Lower lobe of right lung (tissue), 2 donors: ENCODE measurements around the gene ABCD1. TPM values are rescaled to one million over a fixed set of nuclear protein-coding genes. Genes with fewer than 3 reads are reported as not detected.

Experiments
- ATAC-seq, 2 donors: fragments of 200-7000 bp; cut with Tn5 transposase; one replicate each; pipeline ENCODE4 v1.9.1; 2020 to 2022; ENCODE audit warnings: mild to moderate bottlenecking in 2 of 2, moderate library complexity in 2 of 2
- DNase-seq: peaks from one replicate; pipeline ENCODE4 v3.0.0-alpha.2; 2020
- H3K27ac ChIP-seq: fragments of 200-600 bp; one replicate; pipeline ENCODE4 v1.8.0; 2022
- H3K27me3 ChIP-seq: fragments of 200-600 bp; one replicate; pipeline ENCODE4 v1.8.0; 2022; ENCODE audit warnings: low read depth
- H3K36me3 ChIP-seq: fragments of 200-600 bp; one replicate; pipeline ENCODE4 v1.8.0; 2022; ENCODE audit warnings: mild to moderate bottlenecking
- H3K4me1 ChIP-seq: fragments of 200-600 bp; one replicate; pipeline ENCODE4 v1.8.0; 2022
- H3K4me3 ChIP-seq: fragments of 200-600 bp; one replicate; pipeline ENCODE4 v1.8.0; 2022; ENCODE audit warnings: mild to moderate bottlenecking
- H3K9me3 ChIP-seq: fragments of 200-600 bp; one replicate; pipeline ENCODE4 v1.8.0; 2022
- CTCF ChIP-seq: fragments of 200-600 bp; IDR thresholded peaks from one replicate; pipeline ENCODE4 v1.8.0; 2022; ENCODE audit warnings: antibody characterized with exemption, mild to moderate bottlenecking
- intact Hi-C: fragments of 100-400 bp; cut with DNase I; formaldehyde crosslinking; loops from one replicate; pipeline ENCODE4 v1.11.0; 2022
- total RNA-seq: library from RNA; stranded (reverse); fragmentation: NEBNext Ultra II Directional; extraction: Animal tissue kit (Norgen Biotek cat#: 25700); gene quantifications from one replicate; pipeline ENCODE4 v1.2.1, GENCODE V29; 2021
- donor health status: DM: no; HTN: yes; CAD: no; lungs with severe emphysema.

ABCD1 gene
- total RNA-seq, 1 donor from 2014 or later: 14.5 TPM

DNA sequence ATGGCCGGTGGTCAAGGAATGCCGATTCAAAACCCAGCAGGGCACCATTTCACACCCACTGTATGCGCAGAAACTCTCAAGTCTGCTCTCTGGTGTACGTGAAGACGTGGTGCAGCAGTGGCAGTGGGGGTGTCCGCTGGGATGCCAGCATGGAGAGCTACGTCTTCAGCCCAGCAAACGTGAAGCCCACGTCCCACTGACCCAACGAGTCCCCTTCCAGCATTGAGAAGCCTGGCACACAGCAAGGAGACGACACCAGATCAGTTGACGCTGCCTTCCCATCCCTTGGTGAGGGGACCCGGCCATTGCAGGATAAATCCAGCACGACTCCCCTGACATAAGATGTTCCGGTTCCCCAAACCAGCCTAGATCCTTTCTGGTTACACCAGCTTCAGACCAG lies 37.2 kb downstream of the ABCD1 start:
- intact Hi-C loops: loop anchor here (10.0 kb wide), 1 partner anchor 193 kb away; no protein-coding TSS in a partner anchor
- no peak for DNase-seq
- Histone ChIP-seq H3K9me3 (no peaks in the 10 kb centered on the region), H3K4me3 (no peak overlapping the region), H3K27me3 (no peaks in the 10 kb centered on the region), H3K36me3 (no peaks in the 10 kb centered on the region), H3K27ac (no peak overlapping the region), H3K4me1 (no peaks in the 10 kb centered on the region)
- no peak for TF ChIP-seq CTCF
- ATAC-seq: no peak

GRCh38 chrX:153762626-153763173 lies 38.0 kb downstream of the ABCD1 start:
- TF ChIP-seq CTCF: no peak

GRCh38 chrX:153763298-153763932 lies 38.8 kb downstream of the ABCD1 start:
- Histone ChIP-seq H3K9me3 (no peaks in the 10 kb centered on the region), H3K27me3 (no peaks in the 10 kb centered on the region), H3K36me3 (no peaks in the 10 kb centered on the region), H3K27ac (no peak overlapping the region), H3K4me3 (no peak overlapping the region), H3K4me1 (no peaks in the 10 kb centered on the region)
- ATAC-seq (no peak), DNase-seq (no peak)
- no peak for TF ChIP-seq CTCF
- intact Hi-C loops: loop anchor here (10.0 kb wide), 1 partner anchor 191 kb away; no protein-coding TSS in a partner anchor

More at GRCh38 chrX:153762626-153763173, 38.0 kb downstream of the ABCD1 start:
- H3K9me3 ChIP-seq: no peaks in the 10 kb centered on the region
- H3K4me3 ChIP-seq: no peak overlapping the region
- H3K27me3 ChIP-seq: no peaks in the 10 kb centered on the region
- H3K27ac ChIP-seq: no peak overlapping the region
- intact Hi-C loops: loop anchor here (10.0 kb wide), 1 partner anchor 192 kb away; no protein-coding TSS in a partner anchor
- H3K4me1 ChIP-seq: no peaks in the 10 kb centered on the region
- ATAC-seq (no peak), DNase-seq (no peak)
- H3K36me3 ChIP-seq: no peaks in the 10 kb centered on the region

DNA sequence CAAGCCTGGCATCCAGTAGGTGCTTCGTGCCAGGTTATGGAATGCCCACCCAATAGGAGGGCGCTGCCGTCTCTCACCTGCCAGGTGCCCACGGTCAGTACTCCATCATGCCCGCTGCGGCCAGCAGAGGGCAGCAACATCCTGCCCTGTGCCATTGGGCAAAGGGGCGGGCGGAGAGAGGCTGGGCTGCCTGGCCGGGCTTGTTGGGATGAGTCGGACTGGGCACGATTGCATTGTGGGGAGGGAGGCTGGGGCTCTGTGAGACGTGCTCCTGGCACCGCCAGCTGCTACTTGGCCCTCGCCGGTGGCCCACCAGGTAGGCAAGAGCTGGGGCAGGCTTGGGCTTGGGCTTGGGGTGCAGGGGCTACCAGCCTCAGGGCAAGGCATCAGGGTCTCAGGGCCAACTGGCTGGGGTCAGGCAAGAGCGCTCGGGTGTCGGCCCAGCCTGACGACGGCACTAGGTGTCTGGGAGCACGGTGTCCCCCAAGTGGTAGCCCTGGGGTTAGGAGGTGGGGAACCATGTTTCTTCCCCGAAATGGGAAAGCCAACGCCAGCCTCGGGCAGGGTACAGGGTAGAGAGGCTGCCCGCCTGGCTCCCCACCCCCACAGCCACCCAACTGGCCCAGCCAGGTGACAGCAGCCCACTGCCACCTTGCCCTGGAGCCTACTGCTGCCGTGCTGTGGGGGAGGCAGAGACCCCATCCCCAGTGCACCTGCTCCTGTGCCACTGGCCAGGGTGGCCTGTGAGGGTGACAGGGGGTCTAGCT lies 39.5 kb downstream of the ABCD1 start, which contains the start of gene PLXNB3:
Gene PLXNB3, plus strand, starts transcription at position 261 of the 767 bp plus-strand sequence. CDS start 1,287 bp downstream, outside the sequence.
- intact Hi-C loops: loop anchor here (10.0 kb wide), 1 partner anchor 191 kb away; no protein-coding TSS in a partner anchor
- ATAC-seq (peak; percentile 92), DNase-seq (peak; percentile 86)
- H3K27ac ChIP-seq: peak within 1 kb of the TSS; percentile 53
- H3K4me3 ChIP-seq: peak within 1 kb of the TSS; percentile 21
- no peaks in the 10 kb centered on the region for H3K36me3 ChIP-seq
- no peaks in the 10 kb centered on the region for H3K4me1 ChIP-seq
- TF ChIP-seq CTCF: peak; percentile 83
- H3K9me3 ChIP-seq: no peaks in the 10 kb centered on the region
- H3K27me3 ChIP-seq: no peaks in the 10 kb centered on the region

GRCh38 chrX:153764786-153765137 lies 40.1 kb downstream of the ABCD1 start:
- H3K27ac ChIP-seq: peak overlapping the region; percentile 53
- no peak for ATAC-seq
- H3K4me1 ChIP-seq: no peaks in the 10 kb centered on the region
- DNase-seq: peak; percentile 24
- no peak for TF ChIP-seq CTCF
- H3K36me3 ChIP-seq: no peaks in the 10 kb centered on the region
- intact Hi-C loops: loop anchor here (10.0 kb wide), 1 partner anchor 190 kb away; no protein-coding TSS in a partner anchor
- no peaks in the 10 kb centered on the region for H3K27me3 ChIP-seq
- H3K4me3 ChIP-seq: peak overlapping the region; percentile 21
- H3K9me3 ChIP-seq: no peaks in the 10 kb centered on the region
